ENCODE measurements around the gene ANKMY1. TPM values are rescaled to one million over a fixed set of nuclear protein-coding genes. Genes with fewer than 3 reads are reported as not detected.

ANKMY1 gene
- total and polyA plus RNA-seq, 2 experiments from 2014 or later = 9.2 to 11.1 TPM

GRCh38 chr2:240455647-240456446, 101.9 kb downstream of the ANKMY1 start:
- Histone ChIP-seq H3K27me3 (peaks cover 5% of the 10 kb centered on the region), H3K36me3 (replicated peaks; ENCODE audit: insufficient read depth, low read depth) (no peaks in the 10 kb centered on the region), H3K9me3 (ENCODE audit: low read depth) (no peaks in the 10 kb centered on the region), H3K79me2 (peaks cover 13% of the 10 kb centered on the region), H3K4me3 (no peak overlapping the region), H4K20me1 (ENCODE audit: insufficient read depth, poor library complexity, severe bottlenecking) (peaks cover 71% of the 10 kb centered on the region), H3K27ac (peak overlapping the region; percentile 20), H3K4me1 (ENCODE audit: insufficient read depth) (peaks cover 38% of the 10 kb centered on the region), H2AFZ (no peak overlapping the region), H3K4me2 (peak overlapping the region; percentile 77), H3K9me2 (replicated peaks; ENCODE audit: insufficient read depth) (no peaks in the 10 kb centered on the region)
- 15% methylated on average over 21 of the region's 55 CpGs for WGBS (ENCODE audit: low lambda C conversion rate, missing lambda C conversion rate)
- no peak for TF ChIP-seq CTCF (IDR thresholded peaks at IDR 0.05; ENCODE audit: poor library complexity)
- TF ChIP-seq EZH2phosphoT487 (IDR thresholded peaks at IDR 0.05; ENCODE audit: low read depth, severe bottlenecking, unreplicated experiment) = no peak
- no peak for TF ChIP-seq EZH2 (IDR thresholded peaks at IDR 0.05; ENCODE audit: borderline replicate concordance)
- DNase-seq (ENCODE audit: low spot score) = peak; percentile 44

GRCh38 chr2:240455272-240455646, 102.5 kb downstream of the ANKMY1 start:
- H3K4me2 ChIP-seq = peak overlapping the region; percentile 77
- H3K27ac ChIP-seq = peak overlapping the region; percentile 20
- peaks cover 16% of the 10 kb centered on the region for H3K79me2 ChIP-seq
- H3K9me2 ChIP-seq (replicated peaks; ENCODE audit: insufficient read depth) = no peaks in the 10 kb centered on the region
- H2AFZ ChIP-seq = no peak overlapping the region
- no peak overlapping the region for H3K4me3 ChIP-seq
- no peak for TF ChIP-seq EZH2 (IDR thresholded peaks at IDR 0.05; ENCODE audit: borderline replicate concordance)
- TF ChIP-seq EZH2phosphoT487 (IDR thresholded peaks at IDR 0.05; ENCODE audit: low read depth, severe bottlenecking, unreplicated experiment) = no peak
- TF ChIP-seq CTCF (IDR thresholded peaks at IDR 0.05; ENCODE audit: poor library complexity) = no peak
- no peaks in the 10 kb centered on the region for H3K9me3 ChIP-seq (ENCODE audit: low read depth)
- H4K20me1 ChIP-seq (ENCODE audit: insufficient read depth, poor library complexity, severe bottlenecking) = peaks cover 77% of the 10 kb centered on the region
- H3K4me1 ChIP-seq (ENCODE audit: insufficient read depth) = peaks cover 38% of the 10 kb centered on the region
- WGBS (ENCODE audit: low lambda C conversion rate, missing lambda C conversion rate) = 65% methylated on average over 4 of the region's 7 CpGs
- no peak for DNase-seq (ENCODE audit: low spot score)
- H3K27me3 ChIP-seq = peaks cover 5% of the 10 kb centered on the region
- H3K36me3 ChIP-seq (replicated peaks; ENCODE audit: insufficient read depth, low read depth) = no peaks in the 10 kb centered on the region

GRCh38 chr2:240454106-240454901, 103.5 kb downstream of the ANKMY1 start:
- Histone ChIP-seq H3K4me2 (peak overlapping the region; percentile 77), H3K27ac (no peak overlapping the region), H3K4me1 (ENCODE audit: insufficient read depth) (peaks cover 38% of the 10 kb centered on the region), H3K4me3 (no peak overlapping the region), H2AFZ (no peak overlapping the region), H3K9me2 (replicated peaks; ENCODE audit: insufficient read depth) (no peaks in the 10 kb centered on the region), H4K20me1 (ENCODE audit: insufficient read depth, poor library complexity, severe bottlenecking) (peaks cover 81% of the 10 kb centered on the region), H3K79me2 (peaks cover 23% of the 10 kb centered on the region), H3K36me3 (replicated peaks; ENCODE audit: insufficient read depth, low read depth) (no peaks in the 10 kb centered on the region), H3K9me3 (ENCODE audit: low read depth) (no peaks in the 10 kb centered on the region), H3K27me3 (peaks cover 5% of the 10 kb centered on the region)
- no peak for DNase-seq (ENCODE audit: low spot score)
- TF ChIP-seq EZH2 (IDR thresholded peaks at IDR 0.05; ENCODE audit: borderline replicate concordance) (peak; percentile 81), EZH2phosphoT487 (IDR thresholded peaks at IDR 0.05; ENCODE audit: low read depth, severe bottlenecking, unreplicated experiment) (no peak)
- 39% methylated on average over 25 of the region's 35 CpGs for WGBS (ENCODE audit: low lambda C conversion rate, missing lambda C conversion rate)

All from hepatocyte (in vitro differentiated cells).